GM18511 (cell line): ENCODE data around the gene NDUFV1.

Experiments
- ATAC-seq: cut with Tn5 transposase; IDR thresholded peaks from one replicate; pipeline ENCODE4 v1.9.1; 2021; ENCODE audit warnings: mild to moderate bottlenecking, moderate library complexity; ENCODE audit not compliant: unreplicated experiment

NDUFV1 gene

GRCh38 chr11:67638535-67639437, 32.0 kb downstream of the NDUFV1 start:
- ATAC-seq, result no peak

GRCh38 chr11:67639438-67639859, 32.7 kb downstream of the NDUFV1 start, which contains the start of gene TBX10:
Gene TBX10, minus strand, starts transcription at chr11:67639763. Its CDS starts 291 bp downstream, at chr11:67639472.
- no peak for ATAC-seq

- ATAC-seq, result no peak
Measured at GRCh38 chr11:67640021-67640757, 33.5 kb downstream of the NDUFV1 start.

GRCh38 chr11:67640758-67641337, 34.1 kb downstream of the NDUFV1 start:
- no peak for ATAC-seq

- no peak for ATAC-seq
Measured at GRCh38 chr11:67641338-67642172, 34.8 kb downstream of the NDUFV1 start.

GRCh38 chr11:67642173-67643120, 35.7 kb downstream of the NDUFV1 start:
- ATAC-seq, result no peak

GRCh38 chr11:67644042-67644441, 37.3 kb downstream of the NDUFV1 start:
- ATAC-seq, result no peak

GRCh38 chr11:67644472-67645418, 38.0 kb downstream of the NDUFV1 start:
- ATAC-seq, result no peak

- no peak for ATAC-seq
Measured at GRCh38 chr11:67645521-67646461, 39.1 kb downstream of the NDUFV1 start.

GRCh38 chr11:67646535-67647336, 40.0 kb downstream of the NDUFV1 start:
- no peak for ATAC-seq

GRCh38 chr11:67647471-67647870, 40.7 kb downstream of the NDUFV1 start:
- no peak for ATAC-seq

GRCh38 chr11:67648140-67648795, 41.5 kb downstream of the NDUFV1 start:
- ATAC-seq, result no peak

- ATAC-seq, result no peak
Measured at GRCh38 chr11:67648796-67649613, 42.3 kb downstream of the NDUFV1 start.

- no peak for ATAC-seq
Measured at GRCh38 chr11:67649634-67650510, 43.1 kb downstream of the NDUFV1 start.
